GM18861 (cell line): ENCODE results near the gene SFMBT2.

Experiments
- ATAC-seq: cut with Tn5 transposase; IDR thresholded peaks from one replicate; pipeline ENCODE4 v1.9.1; 2021; ENCODE audit not compliant: unreplicated experiment

Gene SFMBT2

DNA sequence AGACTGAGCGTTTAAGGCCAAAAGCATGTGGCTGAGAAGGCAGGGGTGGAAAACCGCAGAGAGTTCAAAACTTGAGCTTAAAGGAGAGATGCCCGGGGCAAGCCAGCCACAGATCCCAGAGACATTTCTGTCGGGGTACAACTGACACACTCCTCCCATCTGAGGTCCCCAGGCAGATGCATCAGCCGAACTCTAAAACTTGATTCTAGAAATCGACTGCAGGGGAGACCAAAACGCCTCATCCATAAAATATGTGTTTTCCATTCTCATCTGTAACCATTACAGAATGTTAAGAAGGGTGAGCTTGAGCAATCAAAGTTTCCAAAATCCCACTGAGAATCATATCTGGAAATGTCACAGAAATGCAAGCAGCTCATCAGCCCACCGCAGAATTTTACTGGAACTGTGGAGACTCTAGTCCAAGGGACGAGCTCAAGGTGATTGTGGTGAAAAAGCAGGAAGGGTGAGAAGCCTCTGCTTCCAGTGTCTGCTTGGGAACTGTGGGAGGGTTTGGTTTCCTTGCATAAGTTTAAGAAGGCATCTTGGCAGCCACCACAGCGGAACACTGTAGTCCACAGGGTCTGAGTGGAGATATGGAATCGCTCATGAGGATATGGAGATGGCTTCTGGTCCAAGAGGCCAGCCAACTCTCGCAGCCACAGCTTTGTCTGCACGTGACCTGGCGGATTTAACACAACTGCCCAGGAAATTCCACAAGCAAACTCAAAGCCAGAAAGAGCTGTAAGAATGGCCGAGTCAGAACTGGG, 249.2 kb downstream of the SFMBT2 start:
- ATAC-seq: no peak

DNA sequence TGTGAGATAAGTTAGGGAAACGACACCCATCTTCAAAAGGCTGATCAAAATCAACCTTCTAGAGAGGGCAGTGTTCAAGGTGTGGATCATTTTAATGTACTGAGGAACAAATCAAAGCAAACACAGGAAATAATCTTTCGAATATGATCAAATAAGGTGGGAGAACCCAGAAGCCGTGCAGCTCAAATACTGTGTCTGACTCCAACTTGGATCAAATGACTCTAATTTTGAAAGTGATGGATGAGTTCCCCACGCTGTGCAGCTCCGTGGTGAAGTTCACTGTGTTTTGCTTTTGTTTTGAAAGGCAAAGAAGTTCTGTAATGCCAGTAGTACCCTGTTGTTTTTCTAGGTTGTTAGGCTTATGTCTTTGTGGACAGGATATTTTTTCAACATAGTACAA, 250.9 kb downstream of the SFMBT2 start:
- no peak for ATAC-seq

DNA sequence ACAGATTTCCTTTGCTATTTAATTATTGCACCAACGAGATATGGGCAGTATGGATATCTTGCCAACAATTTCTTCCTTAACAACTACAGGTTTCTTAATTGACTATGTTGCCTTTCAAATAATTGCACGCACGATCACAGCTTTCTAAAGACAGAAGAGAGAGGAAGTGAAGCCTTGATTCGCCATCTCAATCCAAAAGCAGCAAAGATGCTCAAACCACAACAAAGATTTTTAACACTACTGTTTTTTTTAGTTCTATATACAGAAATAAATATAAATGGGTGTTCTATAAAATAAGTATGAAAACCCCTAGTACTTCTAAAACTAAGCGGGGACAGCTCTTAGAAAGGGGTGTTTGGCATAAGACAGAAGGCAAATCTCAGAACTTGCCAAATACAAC, 251.3 kb downstream of the SFMBT2 start:
- no peak for ATAC-seq

DNA sequence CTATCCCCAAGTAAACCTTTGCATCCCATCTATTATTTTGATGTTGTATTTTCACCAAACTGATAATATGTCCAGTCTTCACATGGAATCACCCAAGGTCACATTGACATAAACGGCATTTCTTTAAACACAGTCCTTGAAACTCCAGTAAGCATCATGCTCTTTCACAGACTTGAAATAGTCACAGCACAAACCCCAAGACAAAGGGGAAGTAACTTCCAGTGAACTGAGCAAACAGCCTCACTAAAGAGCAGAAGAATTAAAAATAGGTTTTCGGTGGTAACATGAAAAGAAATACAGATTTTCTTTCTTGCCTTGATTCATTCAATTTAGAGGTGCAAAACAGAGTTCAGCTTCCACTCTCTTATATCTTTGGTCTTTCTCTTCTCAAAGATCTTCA, 253.7 kb downstream of the SFMBT2 start:
- peak; percentile 51 for ATAC-seq

DNA sequence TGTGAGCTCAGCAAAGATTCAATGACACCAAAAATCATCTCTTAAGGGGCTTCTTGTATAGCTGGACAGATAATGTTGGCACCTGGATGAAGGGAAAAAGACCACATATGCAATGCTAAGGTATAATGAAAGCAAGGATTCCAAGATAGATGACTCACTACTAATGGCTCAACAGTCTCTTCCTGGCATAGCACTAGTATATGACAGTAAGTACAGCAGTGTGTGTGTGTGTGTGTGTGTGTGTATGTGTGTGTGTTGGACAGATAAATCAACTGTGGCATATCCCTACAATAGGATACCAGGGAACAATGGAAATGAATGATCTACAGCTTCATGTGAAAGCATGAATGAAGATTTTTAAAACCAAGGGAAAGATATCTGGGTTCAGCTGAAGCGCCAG, 257.1 kb downstream of the SFMBT2 start:
- no peak for ATAC-seq

DNA sequence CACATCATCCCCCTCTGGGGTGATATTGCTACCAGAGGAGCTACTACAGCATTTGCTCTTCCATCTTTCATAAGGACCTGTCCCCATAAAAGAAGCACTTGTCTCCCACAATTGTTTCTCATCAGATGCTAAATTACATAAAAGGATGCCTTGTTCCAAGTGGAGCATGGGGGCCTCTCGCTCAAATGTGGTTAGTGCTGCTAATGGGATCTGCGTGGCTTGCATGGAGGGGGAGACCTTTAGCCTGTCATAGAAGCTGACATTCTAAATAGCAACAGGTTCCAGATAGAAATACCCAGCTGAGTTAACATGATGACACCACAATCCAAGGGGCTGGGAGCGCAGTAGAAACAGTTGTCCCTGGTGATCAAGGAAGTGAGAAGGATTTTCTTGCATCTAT, 257.9 kb downstream of the SFMBT2 start:
- no peak for ATAC-seq

DNA sequence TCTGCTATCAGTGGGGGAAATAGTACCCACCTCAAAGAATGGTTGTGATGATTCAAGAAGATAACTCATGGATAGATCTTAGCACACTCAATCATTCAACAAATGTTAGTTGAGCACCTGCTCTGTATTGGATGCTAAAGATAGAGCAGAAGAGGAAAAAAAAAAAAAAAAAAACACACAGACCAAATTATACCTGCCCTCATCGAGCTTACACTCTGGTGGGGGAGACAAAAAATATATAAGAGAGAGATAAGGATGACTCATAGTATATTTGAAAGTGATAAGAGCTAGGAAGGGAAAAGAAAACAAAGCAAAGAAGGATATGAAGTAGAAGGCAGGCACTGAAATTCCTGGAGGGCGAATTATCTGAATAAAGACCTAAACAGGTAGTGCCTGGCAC, 258.5 kb downstream of the SFMBT2 start:
- ATAC-seq: no peak

DNA sequence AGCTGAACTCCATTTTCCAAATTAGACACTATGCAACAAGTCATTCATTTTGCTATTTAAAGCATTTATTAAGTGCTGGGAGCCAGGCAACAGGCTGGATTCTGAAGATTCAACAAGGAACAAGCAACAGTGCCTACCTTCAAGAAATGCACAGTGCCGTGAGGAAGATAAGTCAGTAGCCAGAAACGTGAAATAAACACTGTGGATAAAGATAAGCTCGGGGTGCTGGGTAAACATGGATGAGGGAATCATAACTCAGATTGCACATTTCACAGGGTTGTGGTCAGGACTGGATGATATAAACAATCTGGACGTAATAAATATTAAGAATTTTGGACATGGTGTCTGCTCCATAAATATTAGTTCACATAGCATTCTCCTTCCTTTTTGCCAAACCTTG, 259.3 kb downstream of the SFMBT2 start:
- ATAC-seq: no peak

DNA sequence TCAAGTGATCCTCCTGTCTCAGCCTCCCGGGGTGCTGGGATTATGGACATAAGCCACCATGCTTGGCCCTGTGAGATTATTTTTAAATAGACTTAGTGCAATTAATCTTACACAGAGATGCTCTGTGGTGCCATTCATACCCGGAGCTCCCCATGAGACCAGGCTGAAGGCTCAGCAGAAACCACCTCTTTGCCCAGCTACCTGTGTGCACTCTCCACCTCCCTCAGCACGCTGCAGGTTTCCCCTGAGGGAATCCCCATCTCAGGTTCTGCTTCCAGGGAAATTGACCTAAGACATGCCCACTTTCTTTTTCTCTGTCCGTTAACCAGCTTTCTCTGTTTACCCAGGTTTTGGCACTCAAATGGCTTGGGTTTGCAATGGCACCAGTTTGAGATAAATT, 260.5 kb downstream of the SFMBT2 start:
- no peak for ATAC-seq

DNA sequence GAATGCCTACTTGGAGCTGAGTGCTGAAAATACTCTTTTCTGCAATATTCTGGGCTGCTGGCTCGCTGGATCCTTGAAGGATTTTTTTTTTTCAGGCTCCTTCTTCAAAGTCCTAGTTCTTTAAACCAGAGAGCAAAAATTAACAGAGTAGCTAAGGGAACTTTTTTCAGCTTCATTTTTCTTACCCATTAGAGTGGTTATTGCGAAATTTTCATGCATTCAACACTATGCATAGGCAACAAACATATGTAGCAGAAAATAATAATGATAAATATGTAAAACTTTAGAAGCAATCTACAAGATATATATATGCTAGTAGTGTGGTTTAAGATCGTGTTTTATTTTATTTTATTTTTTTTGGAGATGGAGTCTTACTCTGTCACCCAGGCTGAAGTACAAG, 264.6 kb downstream of the SFMBT2 start:
- no peak for ATAC-seq

DNA sequence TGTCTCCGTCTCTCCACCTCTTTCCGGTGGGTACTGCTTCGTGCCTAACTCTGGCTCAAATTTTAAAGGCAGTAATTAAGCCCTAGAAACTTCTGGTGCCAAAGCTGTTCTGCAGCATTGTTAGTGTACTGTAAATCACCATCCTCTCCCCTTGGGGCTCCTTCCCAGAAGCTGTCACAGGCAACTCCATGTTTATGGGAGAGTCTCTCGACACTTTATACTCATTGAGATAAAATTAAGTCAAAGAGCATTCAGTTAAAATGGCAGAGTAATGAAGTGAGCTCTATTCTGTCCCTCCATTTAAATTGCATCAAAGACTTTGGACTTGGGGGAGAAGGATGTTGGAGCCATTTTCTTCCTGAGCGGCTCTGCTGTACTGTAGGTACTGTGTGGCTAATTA, 274.8 kb downstream of the SFMBT2 start:
- ATAC-seq: no peak

DNA sequence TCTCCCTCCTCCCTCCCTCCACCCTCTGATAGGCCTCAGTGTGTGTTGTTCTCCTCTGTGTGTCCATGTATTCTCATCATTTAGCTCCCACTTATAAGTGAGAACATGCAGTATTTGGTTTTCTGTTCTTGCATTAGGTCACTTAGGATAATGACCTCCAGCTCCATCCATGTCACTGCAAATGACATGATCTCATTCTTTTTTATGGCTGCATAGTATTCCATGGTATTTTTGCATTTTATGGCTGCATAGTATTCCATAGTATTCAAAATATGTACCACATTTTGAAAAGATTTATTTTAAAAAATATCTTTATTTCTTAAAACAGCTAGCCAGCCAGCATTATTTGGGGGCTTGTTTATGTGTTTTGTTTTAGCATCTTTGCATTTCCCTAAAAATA, 275.6 kb downstream of the SFMBT2 start:
- no peak for ATAC-seq

DNA sequence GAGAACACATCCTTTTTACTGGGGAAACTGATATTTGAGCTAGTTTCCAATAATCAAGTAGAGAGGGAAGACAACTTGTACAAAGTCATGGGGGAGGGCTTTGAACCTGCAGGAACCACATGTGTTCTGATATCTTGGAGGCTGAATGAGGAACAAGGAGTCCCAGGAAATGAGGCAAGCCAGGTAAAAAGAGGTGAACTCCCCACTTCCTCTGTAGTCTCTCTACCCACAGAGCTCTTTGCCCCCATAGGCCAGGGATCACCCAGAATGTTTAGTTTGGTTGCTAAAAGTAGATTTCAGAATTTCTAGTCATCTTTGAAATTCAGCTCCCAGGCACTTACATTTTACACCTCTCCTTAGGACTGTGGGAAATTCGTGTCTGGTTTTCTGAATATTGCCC, 276.4 kb downstream of the SFMBT2 start:
- ATAC-seq: no peak

DNA sequence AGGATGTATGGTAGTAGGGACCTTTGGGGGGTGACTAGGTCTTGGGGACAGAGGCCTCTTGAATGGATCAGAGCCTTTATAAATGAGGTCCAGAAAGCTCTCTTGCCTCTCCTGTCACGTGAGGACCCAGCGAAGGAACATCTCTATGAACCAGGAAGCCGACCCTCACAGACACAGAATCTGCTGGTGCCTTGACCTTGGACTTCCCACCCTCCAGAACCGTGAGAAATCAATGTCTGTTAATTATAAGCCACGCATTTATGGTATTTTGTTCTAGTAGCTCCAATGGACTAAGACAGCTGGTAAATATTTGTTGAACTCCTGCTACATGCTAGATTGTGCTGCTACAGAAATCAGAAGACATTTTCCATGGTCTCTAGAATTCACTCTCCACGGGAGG, 276.9 kb downstream of the SFMBT2 start:
- ATAC-seq: no peak

DNA sequence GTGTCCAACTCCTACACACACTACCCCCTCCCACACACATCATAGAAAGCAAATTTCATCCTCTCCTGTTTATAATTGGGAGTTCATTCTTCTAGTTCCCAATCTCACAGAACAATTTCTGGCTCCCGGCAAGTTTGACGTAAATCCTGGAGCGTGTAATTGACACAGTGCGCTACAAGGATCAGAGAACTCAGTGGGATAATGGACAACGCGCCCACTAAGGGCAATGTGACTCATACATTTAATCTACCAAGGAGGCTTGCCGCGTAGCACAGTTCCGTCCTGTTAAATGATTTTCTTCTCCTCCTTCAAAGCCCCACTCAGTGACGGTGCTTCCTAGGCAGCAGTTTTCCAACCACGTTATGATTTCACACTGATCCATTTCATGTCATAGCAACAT, 277.6 kb downstream of the SFMBT2 start:
- ATAC-seq: no peak

DNA sequence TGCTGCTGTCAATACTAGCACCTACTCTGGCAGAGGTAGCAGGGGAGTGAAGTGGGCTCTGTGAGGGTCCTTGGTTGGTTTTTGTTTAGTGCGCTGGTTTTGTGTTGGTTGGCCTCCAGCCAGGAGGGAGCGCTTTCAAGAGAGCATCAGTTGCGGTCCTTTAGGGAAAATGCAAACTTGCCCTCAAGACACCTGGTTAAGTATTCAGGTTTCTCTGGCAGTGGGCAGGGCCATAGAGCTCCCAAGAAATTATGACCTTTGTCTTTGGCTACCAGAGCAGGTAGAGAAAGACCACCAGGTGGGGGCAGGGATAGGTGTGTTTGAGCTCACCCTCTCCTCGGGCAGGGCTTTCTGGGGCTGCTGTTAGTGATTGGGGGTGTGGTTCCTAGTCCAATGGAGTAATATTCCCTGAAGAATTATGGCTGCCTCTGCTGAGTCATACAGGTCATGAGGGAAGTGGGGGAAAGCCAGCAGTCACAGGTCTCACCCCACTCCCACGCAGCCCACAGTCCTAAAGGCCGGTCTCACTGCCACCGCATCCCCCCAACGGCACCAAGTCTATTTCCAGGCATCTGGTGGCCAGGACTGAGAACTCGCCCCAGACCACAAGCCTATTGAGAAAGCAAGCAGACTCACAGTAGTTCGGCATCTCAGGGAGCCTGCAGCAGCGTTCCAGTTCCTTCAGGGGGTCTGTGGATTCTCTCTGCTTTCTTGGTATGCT, 280.5 kb downstream of the SFMBT2 start:
- no peak for ATAC-seq

DNA sequence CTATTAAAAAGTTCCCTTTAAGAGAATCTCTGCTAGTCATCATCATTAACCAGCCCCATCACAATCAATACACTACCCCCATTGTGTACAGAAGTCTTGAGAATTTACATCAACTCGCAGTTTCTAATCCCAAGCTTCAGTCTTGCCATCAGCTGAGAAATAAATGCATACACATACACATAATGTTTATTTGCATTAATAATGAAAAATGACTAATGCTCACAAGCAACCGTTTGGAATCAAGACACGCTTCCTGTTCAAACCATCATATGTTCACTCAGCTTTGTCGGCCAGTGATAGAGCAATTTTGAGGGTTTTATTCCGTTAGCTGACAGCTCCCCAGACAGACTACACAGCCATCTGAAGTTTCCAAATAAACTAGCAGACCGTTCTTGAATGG, 287.1 kb downstream of the SFMBT2 start:
- no peak for ATAC-seq

DNA sequence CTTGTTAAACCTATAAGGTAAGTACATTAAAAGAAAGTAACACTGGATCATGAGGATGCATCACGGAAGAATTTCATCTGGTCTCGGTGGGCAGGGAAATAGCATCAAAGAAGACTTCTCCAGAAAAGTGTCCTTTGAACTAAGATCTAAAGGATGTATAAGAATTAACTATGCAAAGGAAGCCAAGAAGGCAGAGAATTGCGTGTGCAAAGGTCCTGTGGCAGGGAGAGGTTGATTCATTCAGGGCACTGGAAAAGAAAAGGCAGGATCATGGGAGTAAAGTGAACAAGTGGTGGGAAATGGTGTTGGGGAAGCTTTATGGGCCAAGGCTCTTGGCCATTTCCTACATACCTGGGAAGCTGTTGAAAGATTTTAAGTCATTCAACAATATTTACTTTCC, 288.3 kb downstream of the SFMBT2 start:
- ATAC-seq: no peak

DNA sequence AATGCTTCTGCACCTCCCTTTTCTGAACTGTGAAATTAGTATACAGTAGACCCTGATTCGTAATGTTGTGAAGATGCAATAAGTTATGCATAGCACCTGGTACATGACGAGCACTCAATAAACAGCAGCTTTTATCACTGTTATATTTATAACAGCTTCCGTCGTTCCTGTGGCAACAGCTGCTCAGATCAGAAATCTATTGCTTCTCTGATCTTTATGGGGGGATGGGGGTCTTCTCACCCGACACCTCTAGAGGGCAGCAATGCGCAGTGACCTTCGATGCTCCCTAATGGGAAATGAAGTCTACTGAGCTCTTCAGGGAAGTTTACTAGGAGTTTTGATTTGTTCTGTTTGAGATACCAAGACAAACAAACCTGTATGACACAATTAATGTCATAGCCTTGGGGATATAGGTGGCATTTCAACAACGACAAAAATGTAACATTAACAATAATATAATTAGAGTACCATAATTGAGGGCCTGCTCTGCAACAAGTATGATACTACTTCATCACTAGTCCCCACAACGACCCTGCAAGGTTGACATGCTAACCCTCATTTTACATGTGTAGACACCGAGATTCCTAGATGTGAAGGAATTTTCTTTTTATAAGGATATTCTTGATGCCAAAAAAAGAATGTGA, 289.6 kb downstream of the SFMBT2 start:
- ATAC-seq: peak; percentile 64

DNA sequence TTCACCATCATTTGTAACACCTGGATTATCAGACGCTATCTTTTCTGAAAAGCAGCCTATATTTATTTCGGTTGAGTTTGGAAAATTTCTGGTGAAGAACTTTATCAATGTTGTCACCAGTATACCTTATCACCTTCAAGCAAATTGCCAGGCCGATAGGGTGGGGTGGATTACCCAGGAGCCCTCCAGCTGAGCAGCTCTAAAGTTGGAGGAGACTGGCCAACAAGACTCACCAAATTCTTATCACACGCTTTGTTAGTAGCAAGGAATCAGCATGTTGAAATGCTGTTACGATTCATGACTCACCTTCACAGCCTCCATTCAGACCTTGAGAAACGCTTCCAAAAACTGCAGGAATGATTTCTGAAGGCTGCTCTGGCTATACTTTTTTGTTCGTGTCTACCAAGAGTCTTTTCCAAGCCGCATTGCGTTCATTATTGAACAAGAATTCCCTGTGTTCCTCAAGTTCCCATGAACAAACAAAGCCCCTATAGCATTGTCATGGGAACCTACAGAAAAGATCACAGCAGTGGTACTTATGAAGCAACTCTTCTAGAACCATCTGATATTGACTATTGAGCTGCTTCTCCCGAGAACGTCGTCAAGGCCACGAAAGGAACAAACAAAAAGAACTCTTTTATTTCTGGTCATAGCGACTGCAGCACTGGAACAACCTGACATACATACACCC, 291.4 kb downstream of the SFMBT2 start:
- no peak for ATAC-seq

DNA sequence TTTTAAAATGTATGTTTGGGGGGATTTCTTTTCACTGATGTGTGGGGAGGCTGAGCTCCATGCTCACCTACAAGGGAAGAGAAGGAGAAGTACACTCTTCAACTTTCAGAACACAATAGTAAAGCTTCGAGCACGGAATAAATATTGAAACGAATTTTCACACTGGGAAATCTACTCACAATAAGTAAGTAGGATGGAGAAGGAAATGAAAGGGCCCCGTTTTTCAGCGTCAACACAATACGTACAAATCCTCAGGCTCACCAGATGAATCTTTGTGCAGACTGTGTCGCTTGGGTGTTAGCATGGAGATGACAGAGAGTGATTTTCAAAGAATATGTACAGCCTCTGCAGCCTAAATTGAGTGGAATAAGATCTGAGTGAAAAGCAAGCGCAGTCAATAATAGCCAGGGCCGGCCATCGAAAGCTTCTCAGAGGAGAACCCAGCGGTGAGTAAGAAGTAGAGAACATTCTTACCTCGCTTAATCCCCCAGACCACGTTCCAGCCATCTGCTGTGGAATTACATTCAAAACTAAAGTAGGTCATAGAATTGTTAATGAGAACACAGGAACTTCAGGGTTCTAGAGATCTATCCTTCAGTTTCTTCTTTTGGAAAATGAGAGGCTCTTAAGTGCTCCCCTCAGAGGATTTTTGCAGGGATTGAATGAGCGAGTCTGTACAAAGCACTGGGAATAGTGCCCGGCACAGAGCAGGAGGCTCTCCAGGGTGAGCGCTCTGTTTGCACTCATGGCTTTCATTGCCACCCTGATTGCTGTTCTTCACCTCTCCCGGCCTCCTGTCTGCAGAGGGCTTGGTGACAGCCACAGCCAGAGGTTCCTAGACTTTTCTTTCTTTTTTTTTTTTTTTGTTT, 292.8 kb downstream of the SFMBT2 start:
- ATAC-seq: no peak
